Thyroid gland (tissue), 4 donors: ENCODE results near the gene CHAF1B. TPM values are rescaled to one million over a fixed set of nuclear protein-coding genes. Genes with fewer than 3 reads are reported as not detected.

Experiments
- DNase-seq, 2 donors: peaks; one replicate each; pipeline ENCODE4 v3.0.0-alpha.2; 2019
- H3K27ac ChIP-seq, 3 donors: fragments of 200-600 bp; sonication (generic); 1 replicate in 2 of 3; 2 replicates in 1 of 3; pipeline ENCODE4 v1.5.1; 2016 to 2019; ENCODE audit warnings: mild to moderate bottlenecking in 1 of 3, moderate library complexity in 1 of 3
- H3K27me3 ChIP-seq: fragments of 200-600 bp; sonication (generic); one replicate; pipeline ENCODE4 v1.5.1; 2019
- H3K36me3 ChIP-seq, 2 donors: fragments of 200-600 bp; sonication (generic); one replicate each; pipeline ENCODE4 v1.5.1; 2016 to 2019
- H3K4me1 ChIP-seq, 2 donors: fragments of 200-600 bp; sonication (generic); one replicate each; pipeline ENCODE4 v1.5.1; 2017 to 2019
- H3K4me3 ChIP-seq, 3 donors: fragments of 200-600 bp; sonication (generic); replicated peaks in 1 of 3; 1 replicate in 2 of 3; 2 replicates in 1 of 3; pipeline ENCODE4 v1.5.1; 2016; ENCODE audit warnings: mild to moderate bottlenecking in 1 of 3
- H3K9me3 ChIP-seq: fragments of 200-600 bp; sonication (generic); one replicate; pipeline ENCODE4 v1.5.1; 2017
- CTCF ChIP-seq, 6 experiments: fragments of 200-600 bp in 3 of 6; fragments of 450-650 bp in 3 of 6; sonication (generic) in 3 of 6; IDR thresholded peaks; one replicate each; pipeline ENCODE4 v1.5.1; 2016 to 2019; ENCODE audit warnings: antibody characterized with exemption in 6 of 6, mild to moderate bottlenecking in 2 of 6, inconsistent platforms in 1 of 6, moderate library complexity in 1 of 6
- POLR2A ChIP-seq, 2 donors: fragments of 450-650 bp; IDR thresholded peaks; one replicate each; pipeline ENCODE4 v1.6.1; 2017; ENCODE audit warnings: antibody characterized with exemption in 2 of 2, mild to moderate bottlenecking in 2 of 2, moderate library complexity in 1 of 2
- WGBS, 2 donors: methylation state at CpG; one replicate each; pipeline ENCODE4 v1.1.5; 2017; 5-methylcytosine and 5-hydroxymethylcytosine counted together
- intact Hi-C: fragments of 100-400 bp; cut with DNase I; formaldehyde crosslinking; loops from one replicate; pipeline ENCODE4 v1.15.1; 2023
- total RNA-seq, 4 donors: library from RNA; depleted of rRNA; stranded (reverse); fragments of >200 nt; gene quantifications; one replicate each; pipeline ENCODE4 v1.2.3, GENCODE V29; 2016

CHAF1B gene
- total RNA-seq, 4 donors from 2014 or later = 0.89 to 1.7 (median 0.99) TPM

- 83 to 92% methylated on average over 4 of the region's 4 CpGs for WGBS, 2 donors
- TF ChIP-seq POLR2A (IDR thresholded peaks at IDR 0.05) (no peak), CTCF (IDR thresholded peaks at IDR 0.05) (no peak)
- intact Hi-C loops = no loop called here
- H3K27ac ChIP-seq = no peak overlapping the region
- no peak overlapping the region for H3K4me3 ChIP-seq
- H3K36me3 ChIP-seq = no peaks in the 10 kb centered on the region
- DNase-seq = no peak
- peaks cover 0 to 12% of the 10 kb centered on the region in 2 donors for H3K4me1 ChIP-seq
- no peaks in the 10 kb centered on the region for H3K27me3 ChIP-seq
- no peaks in the 10 kb centered on the region for H3K9me3 ChIP-seq
Measured at GRCh38 chr21:36431252-36431651, 46.1 kb downstream of the CHAF1B start.

- no peak for DNase-seq
- intact Hi-C loops = no loop called here
- 91 to 93% methylated on average over 7 of the region's 7 CpGs for WGBS, 2 donors
Measured at GRCh38 chr21:36433059-36433709, 48.0 kb downstream of the CHAF1B start.

GRCh38 chr21:36434144-36434543 lies 49.0 kb downstream of the CHAF1B start:
- no peaks in the 10 kb centered on the region for H3K27me3 ChIP-seq
- intact Hi-C loops = no loop called here

More at GRCh38 chr21:36433059-36433709, 48.0 kb downstream of the CHAF1B start:
- Histone ChIP-seq H3K36me3 (no peaks in the 10 kb centered on the region), H3K27me3 (no peaks in the 10 kb centered on the region), H3K27ac (no peak overlapping the region), H3K9me3 (no peaks in the 10 kb centered on the region), H3K4me1 (peaks cover 0 to 12% of the 10 kb centered on the region in 2 donors), H3K4me3 (no peak overlapping the region)
- TF ChIP-seq POLR2A (IDR thresholded peaks at IDR 0.05) (no peak), CTCF (IDR thresholded peaks at IDR 0.05) (no peak)

GRCh38 chr21:36436829-36437744 lies 51.9 kb downstream of the CHAF1B start:
- H3K4me1 ChIP-seq = no peaks in the 10 kb centered on the region
- intact Hi-C loops = no loop called here
- H3K27ac ChIP-seq = no peak overlapping the region
- H3K36me3 ChIP-seq = no peaks in the 10 kb centered on the region
- TF ChIP-seq CTCF (IDR thresholded peaks at IDR 0.05) (no peak), POLR2A (IDR thresholded peaks at IDR 0.05) (no peak)
- 91 to 92% methylated on average over 5 of the region's 5 CpGs for WGBS, 2 donors
- H3K9me3 ChIP-seq = no peaks in the 10 kb centered on the region
- H3K4me3 ChIP-seq = no peak overlapping the region
- no peaks in the 10 kb centered on the region for H3K27me3 ChIP-seq
- no peak for DNase-seq

More at GRCh38 chr21:36434144-36434543, 49.0 kb downstream of the CHAF1B start:
- no peaks in the 10 kb centered on the region for H3K9me3 ChIP-seq
- 87 to 94% methylated on average over 6 of the region's 6 CpGs for WGBS, 2 donors
- TF ChIP-seq CTCF (IDR thresholded peaks at IDR 0.05) (no peak), POLR2A (IDR thresholded peaks at IDR 0.05) (no peak)
- no peak overlapping the region for H3K4me3 ChIP-seq
- no peaks in the 10 kb centered on the region for H3K36me3 ChIP-seq
- no peak for DNase-seq
- H3K4me1 ChIP-seq = peaks cover 0 to 4% of the 10 kb centered on the region in 2 donors
- no peak overlapping the region for H3K27ac ChIP-seq

GRCh38 chr21:36437745-36438128 lies 52.5 kb downstream of the CHAF1B start:
- Histone ChIP-seq H3K27ac (no peak overlapping the region), H3K4me1 (no peaks in the 10 kb centered on the region), H3K36me3 (no peaks in the 10 kb centered on the region), H3K9me3 (no peaks in the 10 kb centered on the region), H3K27me3 (no peaks in the 10 kb centered on the region), H3K4me3 (no peak overlapping the region)
- DNase-seq = no peak
- TF ChIP-seq POLR2A (IDR thresholded peaks at IDR 0.05) (no peak), CTCF (IDR thresholded peaks at IDR 0.05) (no peak)
- intact Hi-C loops = no loop called here
- WGBS, 2 donors = 71 to 75% methylated on average over 6 of the region's 6 CpGs
